HepG2 (cell line): ENCODE measurements around the gene PLXNA3. TPM values are rescaled to one million over a fixed set of nuclear protein-coding genes. Genes with fewer than 3 reads are reported as not detected.

ENCODE experiments used
- ATAC-seq: fragments of 200-7000 bp; cut with Tn5 transposase; 3 replicates; pipeline ENCODE4 v1.9.1; 2020; ENCODE audit warnings: mild to moderate bottlenecking, moderate library complexity
- BruUV-seq: library from RNA; stranded (reverse); fragments of 400-500 nt; replicated peaks from 2 replicates; lab custom pipeline; 2021; lab: Mats Ljungman, UMichigan
- CTCF ChIA-PET: fragments of 300-600 bp; formaldehyde crosslinking; extraction: SDS; loops from one replicate; lab custom pipeline; 2021; ENCODE audit warnings: low total read pairs, inconsistent platforms, low intra/inter-chr PET ratio; lab: Yijun Ruan, JAX
- POLR2A ChIA-PET: fragments of 350-600 bp; sonication (Branson Sonifier 250); formaldehyde crosslinking; loops from one replicate; lab custom pipeline; 2020; ENCODE audit warnings: antibody characterized with exemption, inconsistent platforms; lab: Yijun Ruan, JAX
- DNase-seq: peaks from one replicate; pipeline ENCODE4 v3.0.0-alpha.2; 2015; ENCODE audit warnings: low spot score
- FAIRE-seq: peaks from 3 replicates; lab custom pipeline; 2011; peaks lifted over from hg19 to GRCh38; lab: Jason Lieb, UNC
- H2AFZ ChIP-seq: one replicate; pipeline ENCODE4 v1.6.1; 2011; ENCODE audit warnings: low read length, inconsistent platforms
- H3K27ac ChIP-seq: fragments of 300-600 bp; 3 replicates; pipeline ENCODE4 v1.8.0; 2011; ENCODE audit warnings: mixed run types, mild to moderate bottlenecking, mixed read lengths, low read length, inconsistent platforms; ENCODE audit not compliant: insufficient read depth; ENCODE audit errors: extremely low read length
- H3K27me3 ChIP-seq, 2 experiments: fragments of 200-600 bp in 1 of 2; 2 replicates in 1 of 2; 3 replicates in 1 of 2; pipeline versions ENCODE4 v1.6.0 to v1.8.0; 2011; ENCODE audit warnings: low read length in 2 of 2, mild to moderate bottlenecking in 2 of 2, moderate library complexity in 2 of 2, inconsistent platforms in 1 of 2; ENCODE audit not compliant: insufficient read depth in 2 of 2, control insufficient read depth in 1 of 2
- H3K36me3 ChIP-seq, 2 experiments: fragments of 200-600 bp in 1 of 2; replicated peaks in 1 of 2; 2 replicates in 1 of 2; 3 replicates in 1 of 2; pipeline versions ENCODE4 v1.5.1 to v1.8.0; 2011; ENCODE audit warnings: low read length in 2 of 2, inconsistent platforms in 1 of 2; ENCODE audit not compliant: insufficient read depth in 2 of 2, control insufficient read depth in 1 of 2
- H3K4me1 ChIP-seq: 2 replicates; pipeline ENCODE4 v1.5.1; 2012; ENCODE audit warnings: low read length, inconsistent platforms; ENCODE audit not compliant: insufficient read depth
- H3K4me2 ChIP-seq: 2 replicates; pipeline ENCODE4 v1.6.0; 2011; ENCODE audit warnings: low read depth, low read length, inconsistent platforms
- H3K4me3 ChIP-seq, 3 experiments: fragments of 200-600 bp in 1 of 3; sonication (generic), shearing (Covaris generic) in 1 of 3; replicated peaks in 1 of 3; 2 replicates each; pipeline ENCODE4 v1.5.1; 2011 to 2016; ENCODE audit warnings: low read length in 3 of 3, inconsistent platforms in 2 of 3, low read depth in 2 of 3, mild to moderate bottlenecking in 2 of 3, control low read depth in 1 of 3, mixed read lengths in 1 of 3; ENCODE audit not compliant: insufficient read depth in 1 of 3
- H3K79me2 ChIP-seq: one replicate; pipeline ENCODE4 v1.6.1; 2011; ENCODE audit warnings: low read length, inconsistent platforms; ENCODE audit not compliant: insufficient read depth
- H3K9ac ChIP-seq: 2 replicates; pipeline ENCODE4 v1.6.0; 2011; ENCODE audit warnings: mild to moderate bottlenecking, low read depth, low read length, inconsistent platforms; ENCODE audit not compliant: insufficient read depth
- H3K9me3 ChIP-seq: 2 replicates; pipeline ENCODE4 v1.5.1; 2012; ENCODE audit warnings: mild to moderate bottlenecking, low read length
- H4K20me1 ChIP-seq: 2 replicates; pipeline ENCODE4 v1.6.0; 2011; ENCODE audit warnings: inconsistent platforms, mild to moderate bottlenecking, low read length, moderate library complexity; ENCODE audit not compliant: insufficient read depth
- EHMT2 ChIP-seq: fragments of 200-600 bp; sonication (generic); IDR thresholded peaks from 2 replicates; pipeline ENCODE4 v1.7.0; 2017; ENCODE audit warnings: antibody characterized with exemption, low read depth, low read length, borderline replicate concordance
- MYNN ChIP-seq: sonication (generic); formaldehyde crosslinking; IDR thresholded peaks from 2 replicates; pipeline ENCODE4 v1.4.0; 2020; ENCODE audit warnings: mild to moderate bottlenecking, low read depth, missing genetic modification reagents
- ONECUT2 ChIP-seq: sonication (generic); formaldehyde crosslinking; IDR thresholded peaks from 2 replicates; pipeline ENCODE4 v1.4.0; 2020; ENCODE audit warnings: missing genetic modification reagents
- RBM22 ChIP-seq: fragments of 200-400 bp; formaldehyde crosslinking; optimal IDR thresholded peaks from 2 replicates; pipeline ENCODE3; 2017; ENCODE audit warnings: mild to moderate bottlenecking, low read length, moderate library complexity
- TEAD2 ChIP-seq: sonication (generic); formaldehyde crosslinking; IDR thresholded peaks from 2 replicates; pipeline ENCODE4 v1.9.0; 2021; ENCODE audit warnings: missing genetic modification reagents
- THYN1 ChIP-seq: sonication (generic); formaldehyde crosslinking; IDR thresholded peaks from 2 replicates; pipeline ENCODE4 v1.8.1; 2023; ENCODE audit warnings: low read depth, mild to moderate bottlenecking, moderate library complexity, missing genetic modification reagents, borderline replicate concordance
- ZFP62 ChIP-seq: sonication (generic); formaldehyde crosslinking; IDR thresholded peaks from 2 replicates; pipeline ENCODE4 v1.4.0; 2020; ENCODE audit warnings: missing genetic modification reagents
- WGBS: methylation state at CpG from one replicate; pipeline ENCODE4 v1.1.6; 2017; ENCODE audit warnings: low lambda C conversion rate; 5-methylcytosine and 5-hydroxymethylcytosine counted together
- in situ Hi-C: cut with HindIII; loops from 2 replicates; pipeline ENCODE4 v1.10.0; 2017; ENCODE audit warnings: low pct_unique_long_range_greater_than_20kb; ENCODE audit not compliant: extremely low pct_ligation_motif_present
- intact Hi-C: fragments of 100-400 bp; cut with micrococcal nuclease; formaldehyde crosslinking; loops from one replicate; pipeline ENCODE4 v1.10.0; 2022; ENCODE audit not compliant: unreplicated experiment
- polyA plus RNA-seq, 8 experiments: library from polyadenylated mRNA; depleted of rRNA in 3 of 8; stranded (reverse) in 7 of 8; unstranded in 1 of 8; fragments of >200 nt; fragmentation: Illumina TruSeq in 4 of 8; extraction: Trizol in 4 of 8; gene quantifications; 2 replicates each; pipeline versions ENCODE4 v1.2.1 to v1.2.3, GENCODE V29; 2011 to 2016; ENCODE audit warnings: low read depth in 4 of 8, missing spikeins in 1 of 8, mixed read lengths in 1 of 8; ENCODE audit not compliant: insufficient read depth in 1 of 8
- total RNA-seq, 5 experiments: library from RNA; depleted of rRNA; stranded (reverse); fragments of >200 nt; fragmentation: Illumina TruSeq; extraction: Trizol; gene quantifications; 2 replicates each; pipeline ENCODE4 v1.2.3, GENCODE V29; 2016; ENCODE audit warnings: low read depth in 1 of 5
- TF ChIP-seq, protein P1 (sequence below): sonication (generic); formaldehyde crosslinking; conservative IDR thresholded peaks from 2 replicates; pipeline ENCODE4 v1.8.0; 2022; ENCODE audit warnings: missing genetic modification reagents
- TF ChIP-seq, protein P2 (sequence below): sonication (generic); formaldehyde crosslinking; IDR thresholded peaks from 2 replicates; pipeline ENCODE4 v1.8.1; 2023; ENCODE audit warnings: mild to moderate bottlenecking, inconsistent platforms, moderate library complexity, missing genetic modification reagents, borderline replicate concordance

PLXNA3 gene
- total and polyA plus RNA-seq, 2 of the 13 experiments (the other 11 are each of a cell fraction or from before 2014, with no cell fraction given) = 5.8 to 20.6 TPM

DNA sequence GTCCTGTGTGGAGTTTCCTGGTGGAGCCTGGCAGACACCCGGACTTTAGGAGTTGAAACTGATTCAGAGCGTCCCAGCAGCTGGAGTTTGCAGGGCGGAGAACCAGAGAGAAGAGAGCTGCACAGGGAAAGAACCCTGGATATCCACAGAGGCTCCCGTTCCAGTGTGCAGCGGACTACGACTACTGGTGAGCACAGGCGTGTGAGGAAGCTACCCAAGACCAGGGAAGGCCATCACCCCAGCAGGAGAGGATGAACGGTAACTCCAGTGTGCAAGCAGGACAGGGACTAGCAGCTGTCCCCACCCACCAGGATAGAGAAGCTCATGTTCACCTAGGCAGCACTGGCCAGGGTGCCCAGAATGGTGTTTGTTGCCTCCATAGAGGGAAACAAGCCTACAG lies 18.7 kb downstream of the PLXNA3 start:
- Histone ChIP-seq H3K79me2 (no peaks in the 10 kb centered on the region), H3K9ac (no peak overlapping the region), H3K36me3 (no peaks in the 10 kb centered on the region), H4K20me1 (no peaks in the 10 kb centered on the region), H3K9me3 (no peaks in the 10 kb centered on the region), H3K4me1 (peaks cover 15% of the 10 kb centered on the region), H3K27ac (no peak overlapping the region), H2AFZ (no peak overlapping the region), H3K4me3 (no peak overlapping the region), H3K4me2 (no peak overlapping the region), H3K27me3 (no peaks in the 10 kb centered on the region)
- ChIA-PET CTCF (no interaction called here), POLR2A (no interaction called here)
- intact Hi-C loops (no loop called here), in situ Hi-C loops (no loop called here)
- BruUV-seq = no TSS peak
- FAIRE-seq (no peak), ATAC-seq (no peak), DNase-seq (no peak)
- TF ChIP-seq, protein P1, sequence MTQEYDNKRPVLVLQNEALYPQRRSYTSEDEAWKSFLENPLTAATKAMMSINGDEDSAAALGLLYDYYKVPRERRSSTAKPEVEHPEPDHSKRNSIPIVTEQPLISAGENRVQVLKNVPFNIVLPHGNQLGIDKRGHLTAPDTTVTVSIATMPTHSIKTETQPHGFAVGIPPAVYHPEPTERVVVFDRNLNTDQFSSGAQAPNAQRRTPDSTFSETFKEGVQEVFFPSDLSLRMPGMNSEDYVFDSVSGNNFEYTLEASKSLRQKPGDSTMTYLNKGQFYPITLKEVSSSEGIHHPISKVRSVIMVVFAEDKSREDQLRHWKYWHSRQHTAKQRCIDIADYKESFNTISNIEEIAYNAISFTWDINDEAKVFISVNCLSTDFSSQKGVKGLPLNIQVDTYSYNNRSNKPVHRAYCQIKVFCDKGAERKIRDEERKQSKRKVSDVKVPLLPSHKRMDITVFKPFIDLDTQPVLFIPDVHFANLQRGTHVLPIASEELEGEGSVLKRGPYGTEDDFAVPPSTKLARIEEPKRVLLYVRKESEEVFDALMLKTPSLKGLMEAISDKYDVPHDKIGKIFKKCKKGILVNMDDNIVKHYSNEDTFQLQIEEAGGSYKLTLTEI (CRISPR knock-in tag) = no peak
- TF ChIP-seq ZFP62 (CRISPR knock-in tag) = no peak
- TF ChIP-seq RBM22 = no peak
- TF ChIP-seq ONECUT2 (CRISPR knock-in tag) = no peak
- no peak for TF ChIP-seq TEAD2 (CRISPR knock-in tag)
- no peak for TF ChIP-seq MYNN
- TF ChIP-seq THYN1 (CRISPR knock-in tag) = no peak
- TF ChIP-seq EHMT2 = no peak
- TF ChIP-seq, protein P2, sequence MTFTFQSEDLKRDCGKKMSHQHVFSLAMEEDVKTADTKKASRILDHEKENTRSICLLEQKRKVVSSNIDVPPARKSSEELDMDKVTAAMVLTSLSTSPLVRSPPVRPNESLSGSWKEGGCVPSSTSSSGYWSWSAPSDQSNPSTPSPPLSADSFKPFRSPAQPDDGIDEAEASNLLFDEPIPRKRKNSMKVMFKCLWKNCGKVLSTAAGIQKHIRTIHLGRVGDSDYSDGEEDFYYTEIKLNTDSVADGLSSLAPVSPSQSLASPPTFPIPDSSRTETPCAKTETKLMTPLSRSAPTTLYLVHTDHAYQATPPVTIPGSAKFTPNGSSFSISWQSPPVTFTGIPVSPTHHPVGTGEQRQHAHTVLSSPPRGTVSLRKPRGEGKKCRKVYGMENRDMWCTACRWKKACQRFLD (CRISPR knock-in tag) = no peak
- WGBS = 88% methylated on average over 7 of the region's 8 CpGs
